HFF-Myc (cell line): ENCODE results near the gene SMOC2.

Experiments used
- DNase-seq: peaks from one replicate; pipeline ENCODE4 v3.0.0-alpha.2; 2011; ENCODE audit warnings: low read depth; ENCODE audit errors: extremely low read depth
- H3K4me3 ChIP-seq: replicated peaks from 2 replicates; pipeline ENCODE4 v1.5.1; 2011; ENCODE audit warnings: low read depth, mild to moderate bottlenecking, control low read depth, low read length
- TF ChIP-seq, protein P1 (sequence below): IDR thresholded peaks from 2 replicates; pipeline ENCODE4 v1.5.1; 2012; ENCODE audit warnings: mild to moderate bottlenecking, low read depth, low read length, control low read depth; ENCODE audit errors: missing control alignments

The SMOC2 gene

DNA sequence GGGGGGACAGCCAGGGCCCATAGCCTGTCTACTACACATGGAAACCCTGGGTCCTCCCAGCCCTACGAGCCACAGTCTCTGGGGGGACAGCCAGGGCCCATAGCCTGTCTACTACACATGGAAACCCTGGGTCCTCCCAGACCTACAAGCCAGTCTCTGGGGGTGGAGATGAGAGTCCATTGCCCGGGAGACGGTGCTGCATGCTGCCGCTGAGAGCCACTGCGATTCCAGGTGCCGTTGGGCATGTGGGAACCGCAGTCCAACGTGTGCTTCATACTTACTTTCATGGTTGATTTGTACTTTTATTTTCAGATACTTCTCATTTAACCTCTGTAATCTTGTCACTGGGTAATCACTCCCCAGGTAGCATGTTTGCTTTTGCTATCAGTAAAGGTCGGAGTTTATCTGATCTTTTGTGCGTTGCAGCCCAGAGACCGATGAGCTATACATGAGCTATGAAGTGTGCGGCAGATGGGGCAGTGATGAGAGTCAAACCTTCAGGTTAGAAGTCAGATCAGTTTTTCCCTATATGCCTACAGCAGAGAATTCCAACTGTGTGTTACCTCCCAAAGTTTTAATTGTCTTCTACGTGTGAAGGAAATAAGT lies 58.2 kb downstream of the SMOC2 start:
- no peak overlapping the region for H3K4me3 ChIP-seq
- TF ChIP-seq, protein P1, sequence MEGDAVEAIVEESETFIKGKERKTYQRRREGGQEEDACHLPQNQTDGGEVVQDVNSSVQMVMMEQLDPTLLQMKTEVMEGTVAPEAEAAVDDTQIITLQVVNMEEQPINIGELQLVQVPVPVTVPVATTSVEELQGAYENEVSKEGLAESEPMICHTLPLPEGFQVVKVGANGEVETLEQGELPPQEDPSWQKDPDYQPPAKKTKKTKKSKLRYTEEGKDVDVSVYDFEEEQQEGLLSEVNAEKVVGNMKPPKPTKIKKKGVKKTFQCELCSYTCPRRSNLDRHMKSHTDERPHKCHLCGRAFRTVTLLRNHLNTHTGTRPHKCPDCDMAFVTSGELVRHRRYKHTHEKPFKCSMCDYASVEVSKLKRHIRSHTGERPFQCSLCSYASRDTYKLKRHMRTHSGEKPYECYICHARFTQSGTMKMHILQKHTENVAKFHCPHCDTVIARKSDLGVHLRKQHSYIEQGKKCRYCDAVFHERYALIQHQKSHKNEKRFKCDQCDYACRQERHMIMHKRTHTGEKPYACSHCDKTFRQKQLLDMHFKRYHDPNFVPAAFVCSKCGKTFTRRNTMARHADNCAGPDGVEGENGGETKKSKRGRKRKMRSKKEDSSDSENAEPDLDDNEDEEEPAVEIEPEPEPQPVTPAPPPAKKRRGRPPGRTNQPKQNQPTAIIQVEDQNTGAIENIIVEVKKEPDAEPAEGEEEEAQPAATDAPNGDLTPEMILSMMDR = no peak
- DNase-seq = no peak

DNA sequence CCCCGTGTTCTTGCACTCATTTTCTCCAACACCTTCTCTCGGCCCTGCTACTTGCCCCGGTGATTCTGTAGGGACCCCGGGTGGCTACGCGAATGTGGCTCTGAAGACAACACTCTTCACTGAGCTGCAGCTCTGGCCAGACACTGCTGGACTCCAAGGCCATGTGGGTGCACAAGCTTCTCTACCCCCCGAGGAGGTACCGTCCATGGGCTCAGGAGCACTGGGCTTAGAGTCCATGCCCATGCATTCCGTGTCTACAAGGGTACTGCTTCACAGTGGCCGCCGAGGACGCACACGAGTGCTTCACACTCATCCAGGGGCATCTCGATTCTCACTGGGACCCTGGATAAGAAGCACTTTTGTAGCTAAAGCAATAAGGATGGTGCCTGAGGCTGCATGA lies 59.5 kb downstream of the SMOC2 start:
- no peak overlapping the region for H3K4me3 ChIP-seq
- TF ChIP-seq, protein P1 = no peak
- DNase-seq = no peak

DNA sequence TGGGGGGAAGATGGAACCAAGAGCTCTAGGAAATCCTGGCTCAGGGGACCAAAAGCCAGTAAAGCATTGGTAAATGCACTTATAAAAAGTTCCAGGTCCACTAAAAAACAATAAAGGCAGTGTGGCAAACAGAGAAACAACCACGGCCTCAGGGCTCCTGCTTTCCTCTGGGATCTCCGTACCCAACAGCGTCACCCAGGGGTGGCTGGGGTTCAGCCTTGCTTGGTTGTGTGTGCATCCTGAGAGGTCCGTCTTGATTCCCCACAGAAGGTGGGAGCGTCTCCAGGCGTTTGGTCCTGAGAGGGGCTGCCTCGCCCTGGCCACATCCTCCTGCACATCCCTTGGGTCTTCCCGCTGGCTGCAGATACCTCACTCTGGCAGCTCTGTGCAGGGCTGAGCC lies 60.6 kb downstream of the SMOC2 start:
- no peak overlapping the region for H3K4me3 ChIP-seq
- no peak for DNase-seq
- TF ChIP-seq, protein P1 = no peak

DNA sequence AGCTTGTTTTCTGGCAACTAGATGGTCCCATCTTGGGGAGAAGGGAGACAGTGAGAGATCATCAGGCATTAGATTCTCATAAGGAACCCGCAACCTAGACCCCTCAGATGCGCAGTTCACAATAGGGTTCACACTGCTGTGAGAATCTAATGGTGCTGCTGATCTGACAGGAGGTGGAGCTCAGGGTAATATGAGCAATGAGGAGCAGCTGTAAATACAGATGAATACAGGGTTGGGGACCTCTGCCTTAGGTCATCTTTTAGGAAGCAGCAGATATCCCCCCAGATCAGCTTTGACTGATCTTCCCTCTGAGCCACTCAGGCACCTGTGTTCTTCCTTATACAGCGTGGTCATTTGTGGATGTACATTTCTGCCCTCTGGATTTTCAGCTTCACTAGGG lies 63.4 kb downstream of the SMOC2 start:
- H3K4me3 ChIP-seq = no peak overlapping the region
- no peak for DNase-seq
- TF ChIP-seq, protein P1 = no peak

DNA sequence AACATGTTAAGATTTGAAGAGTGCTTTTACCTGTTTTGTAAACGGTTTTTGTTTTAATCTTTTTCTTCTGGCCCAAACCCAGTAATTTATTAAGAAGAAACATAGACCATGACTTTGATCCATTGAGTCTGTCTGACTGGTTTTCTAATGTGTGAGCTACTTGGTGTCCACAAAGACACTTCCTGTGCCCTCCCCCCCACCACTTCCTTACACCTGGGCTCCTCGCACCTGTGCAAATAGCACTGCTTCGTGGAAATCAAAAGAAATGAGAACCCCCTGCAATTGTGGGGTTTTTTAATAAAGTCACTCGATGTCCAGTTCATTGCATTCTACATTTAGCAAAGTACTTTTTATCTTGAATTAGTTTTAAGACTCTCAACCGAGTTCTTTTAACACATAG lies 65.5 kb downstream of the SMOC2 start:
- no peak overlapping the region for H3K4me3 ChIP-seq
- no peak for DNase-seq
- TF ChIP-seq, protein P1 = no peak

DNA sequence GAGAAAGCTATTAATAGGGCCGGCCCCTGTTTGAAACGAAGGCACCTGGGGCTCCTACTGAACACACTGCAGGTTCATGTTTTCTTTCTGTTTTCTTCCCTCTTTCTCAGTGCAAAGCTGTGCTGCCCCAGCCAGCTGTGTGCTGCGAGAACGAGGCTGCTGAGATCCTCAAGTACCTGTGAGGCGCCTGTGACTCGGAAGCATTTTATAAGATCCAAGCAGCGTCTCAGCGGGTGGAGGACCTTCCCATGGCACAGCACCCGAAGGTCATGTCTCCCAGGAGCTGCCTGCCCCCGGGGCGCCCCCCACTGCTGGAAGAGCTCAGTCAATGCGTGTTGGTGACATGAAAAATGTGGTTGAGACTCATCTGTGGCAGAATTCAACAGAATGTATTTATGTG lies 66.3 kb downstream of the SMOC2 start:
- TF ChIP-seq, protein P1 = no peak
- H3K4me3 ChIP-seq = no peak overlapping the region
- DNase-seq = no peak

DNA sequence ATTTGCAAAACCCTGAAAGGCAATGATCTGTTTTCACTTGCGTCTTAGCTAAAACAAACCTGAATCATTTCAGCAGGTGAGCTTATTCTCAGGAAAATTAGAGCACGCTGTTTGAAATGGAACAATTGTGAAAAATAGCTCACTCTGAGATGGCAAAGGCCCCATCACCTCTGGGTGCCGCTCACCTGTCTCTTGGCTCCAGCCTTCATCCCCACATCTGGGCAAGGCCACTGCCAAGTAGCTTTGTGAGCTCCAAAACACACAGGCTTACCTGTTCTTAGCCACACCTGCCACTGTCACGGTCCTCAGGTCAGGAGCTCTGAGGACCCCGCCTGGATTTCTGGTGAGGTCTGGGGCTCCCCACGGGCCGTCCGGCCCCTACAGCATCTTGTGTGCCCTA lies 66.7 kb downstream of the SMOC2 start:
- DNase-seq = no peak
- TF ChIP-seq, protein P1 = no peak
- H3K4me3 ChIP-seq = no peak overlapping the region
